HG02840 (cell line): ENCODE data around the gene CCDC195.

Experiments used
- ATAC-seq: cut with Tn5 transposase; IDR thresholded peaks from one replicate; pipeline ENCODE4 v1.9.1; 2021; ENCODE audit warnings: mild to moderate bottlenecking, moderate library complexity, moderate number of reproducible peaks; ENCODE audit not compliant: unreplicated experiment, low FRiP score

CCDC195 gene, protein sequence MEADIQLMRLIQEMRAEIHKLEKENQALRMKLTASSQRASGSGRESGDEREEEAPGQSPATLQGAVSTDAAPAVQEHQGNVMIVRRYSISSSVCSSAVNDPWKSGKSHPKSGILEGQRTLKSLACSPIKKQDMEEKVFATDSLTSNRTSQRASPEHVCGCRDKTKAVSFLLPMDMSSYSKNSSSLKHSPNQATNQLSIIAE

DNA sequence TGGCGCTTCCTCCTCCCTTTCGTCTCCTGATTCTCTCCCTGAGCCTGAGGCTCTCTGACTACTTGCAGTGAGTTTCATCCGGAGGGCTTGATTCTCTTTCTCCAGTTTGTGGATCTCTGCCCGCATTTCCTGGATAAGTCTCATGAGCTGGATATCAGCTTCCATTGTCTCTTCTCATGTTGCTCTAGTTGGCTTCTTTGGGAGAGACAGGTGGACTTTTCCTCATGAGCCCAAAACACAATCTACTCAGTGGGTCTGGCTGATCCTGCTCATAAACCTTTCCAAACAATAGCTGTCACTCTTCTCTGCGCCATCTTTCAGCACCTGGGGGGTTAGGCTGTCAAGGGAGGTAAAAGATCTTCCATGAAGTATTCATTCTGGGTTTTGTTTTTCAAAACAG is at the start of gene CCDC195:
Gene CCDC195, minus strand, starts transcription at position 165 of the 400 bp plus-strand sequence. Its CDS starts 0 bp downstream, at position 165.
- ATAC-seq: no peak

DNA sequence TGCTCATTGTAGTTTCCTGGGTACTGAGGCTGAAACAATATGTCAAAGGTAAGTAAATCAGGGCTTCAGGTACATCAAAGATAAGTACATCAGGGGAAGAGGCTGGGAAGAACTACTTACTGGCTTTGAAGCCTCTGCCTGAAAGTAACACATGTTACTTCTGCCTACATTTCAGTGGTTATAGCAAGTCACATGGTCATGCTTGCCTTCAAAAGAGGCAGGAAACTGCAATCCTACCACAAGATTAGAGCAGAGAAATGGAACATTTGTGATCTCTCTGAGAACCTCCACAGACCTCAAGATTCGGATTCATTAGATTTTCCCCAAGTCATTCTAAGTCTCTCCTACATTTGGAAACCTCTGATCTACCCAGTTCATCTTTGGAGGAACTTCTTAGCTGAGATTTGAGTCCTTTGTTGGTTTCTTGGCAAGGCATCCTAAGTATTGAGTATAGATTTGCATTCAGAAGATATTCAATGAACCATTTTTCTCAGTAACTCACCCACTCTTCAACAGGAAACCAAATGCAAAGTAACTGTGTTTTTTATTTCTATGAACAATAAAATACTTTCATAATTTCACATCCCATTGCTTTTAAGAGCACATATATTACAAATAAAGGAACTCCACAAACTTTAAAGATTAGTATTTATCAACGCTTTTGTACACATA is 48.5 kb upstream of the CCDC195 start:
- ATAC-seq: no peak

DNA sequence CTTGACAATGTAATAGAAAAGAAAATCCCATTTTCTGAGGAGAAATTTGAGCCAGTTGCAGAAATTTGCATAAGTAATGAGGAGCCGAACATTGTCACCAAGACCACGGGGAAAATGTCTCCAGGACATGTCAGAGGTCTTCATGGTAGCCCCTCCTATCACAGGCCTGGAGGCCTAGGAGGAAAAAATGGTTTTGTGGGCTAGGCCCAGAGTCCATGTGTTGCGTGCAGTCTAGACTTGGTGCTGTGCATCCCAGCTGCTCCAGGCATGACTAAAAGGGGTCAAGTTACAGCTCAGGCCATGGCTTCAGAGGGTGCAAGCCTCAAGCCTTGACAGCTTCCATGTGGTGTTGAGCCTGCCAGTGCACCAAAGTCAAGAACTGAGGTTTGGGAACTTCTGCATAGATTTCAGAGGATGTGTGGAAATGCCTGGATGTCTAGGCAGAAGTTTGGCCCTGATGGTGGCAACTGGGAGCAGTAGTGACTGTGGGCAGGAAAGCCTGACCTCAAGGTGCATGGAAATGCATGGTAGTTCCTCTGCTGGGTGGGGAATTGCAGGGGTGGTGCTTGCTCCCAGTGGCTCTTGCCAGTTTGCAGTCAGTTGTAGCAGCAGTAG is 41.9 kb upstream of the CCDC195 start:
- ATAC-seq: no peak

DNA sequence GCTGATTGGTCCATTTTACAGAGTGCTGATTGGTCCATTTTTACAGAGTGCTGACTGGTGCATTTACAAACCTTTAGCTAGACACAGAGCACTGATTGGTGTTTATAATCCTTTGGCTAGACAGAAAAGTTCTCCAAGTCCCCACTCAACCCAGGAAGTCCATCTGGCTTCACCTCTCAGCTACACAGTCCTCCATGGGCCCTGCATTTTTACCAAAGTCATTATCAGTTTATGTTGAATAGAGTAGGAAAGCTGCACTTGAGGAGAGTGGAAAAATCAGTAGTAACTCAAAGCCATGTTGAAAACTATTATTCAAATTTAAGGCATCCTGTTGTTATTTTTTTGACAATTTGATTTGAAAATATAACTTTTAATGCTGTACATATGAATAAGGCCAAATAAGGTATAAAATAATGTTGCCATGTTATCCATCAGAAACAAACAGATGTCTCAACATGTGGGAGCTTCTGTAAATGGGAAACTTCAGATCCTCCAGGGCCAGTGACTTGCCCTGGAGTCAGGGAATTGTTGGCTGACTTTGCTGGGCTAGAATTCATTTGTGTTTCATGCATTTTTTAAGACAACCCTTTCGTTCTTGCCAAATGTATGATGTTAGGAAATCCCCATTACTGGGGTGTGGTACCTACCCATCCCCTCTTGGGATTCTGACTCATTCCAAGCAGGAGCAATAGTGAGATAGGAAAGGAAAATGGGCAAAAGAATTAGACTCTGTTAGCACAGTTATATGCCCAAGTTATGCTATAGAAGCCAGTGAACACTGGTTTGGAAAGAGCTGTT is 37.8 kb upstream of the CCDC195 start:
- ATAC-seq: no peak

DNA sequence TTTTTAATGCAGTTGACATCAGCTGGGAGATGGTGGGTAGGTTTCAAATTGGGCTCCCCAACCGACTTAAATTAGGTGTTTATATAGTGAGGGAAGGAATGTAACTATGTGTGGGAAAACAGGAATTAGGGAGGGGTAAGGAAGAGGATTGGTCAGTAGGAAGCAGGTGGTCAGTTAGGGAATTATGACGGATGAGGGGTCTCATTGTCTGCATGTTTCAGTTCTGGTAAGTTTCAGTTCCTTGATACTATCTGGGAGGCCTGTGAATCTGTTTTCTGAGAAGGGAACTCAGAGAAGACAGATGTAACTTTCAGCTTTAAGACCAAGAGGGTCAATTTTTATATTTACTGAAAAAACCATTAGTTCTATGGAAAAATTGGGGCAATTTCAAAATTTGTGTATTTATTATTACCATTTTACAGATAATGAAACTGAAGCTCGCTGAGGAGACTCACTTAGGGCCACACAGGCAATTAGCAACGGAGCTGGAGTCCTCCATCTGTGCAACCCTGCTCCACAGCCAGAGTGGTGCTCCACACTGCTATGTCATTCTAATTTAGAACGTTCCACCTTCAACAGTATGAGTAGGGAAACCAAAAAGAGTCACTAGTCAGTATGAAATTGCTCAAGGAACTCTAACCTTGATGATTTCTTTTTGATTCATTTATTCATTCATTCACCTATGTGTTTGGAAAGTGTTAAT is 36.0 kb upstream of the CCDC195 start:
- ATAC-seq: no peak

DNA sequence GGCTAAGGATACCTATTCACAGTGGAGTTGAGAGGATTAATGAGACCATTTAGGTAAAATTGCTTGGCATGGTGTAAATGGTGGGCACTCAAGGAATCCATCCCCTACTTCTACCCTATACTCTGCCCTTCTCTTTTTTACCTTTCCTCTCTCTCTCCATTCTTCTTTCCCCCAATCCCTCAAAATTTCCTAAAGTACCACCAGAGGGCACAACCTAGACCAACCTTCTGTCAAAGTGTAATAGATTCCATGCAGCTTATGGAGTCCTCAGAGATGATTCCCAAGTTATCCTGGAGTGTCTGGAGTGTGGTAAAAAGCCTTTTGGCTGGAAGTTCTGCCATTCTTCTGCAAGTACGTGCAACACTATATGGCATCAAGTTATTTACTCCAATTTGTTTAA is 33.0 kb upstream of the CCDC195 start:
- no peak for ATAC-seq

DNA sequence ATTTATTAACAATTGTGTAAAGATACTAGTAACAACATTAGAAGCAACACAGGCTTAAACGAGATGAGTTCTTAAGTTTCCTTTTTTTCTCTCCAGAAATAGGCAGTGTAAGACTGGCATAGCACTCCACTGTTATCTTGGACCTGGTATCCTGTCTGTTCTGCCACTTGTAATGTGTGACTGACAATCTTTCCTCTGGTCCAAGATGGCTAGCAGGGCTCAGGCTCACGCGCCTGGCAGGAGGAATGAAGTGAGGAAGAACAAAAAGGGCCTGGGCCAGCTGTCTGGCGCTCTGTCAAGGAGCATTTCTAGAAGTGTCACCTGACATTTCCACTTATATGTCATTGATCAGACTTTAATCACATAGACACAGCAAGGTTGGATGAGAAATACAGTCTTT is 31.6 kb upstream of the CCDC195 start:
- no peak for ATAC-seq

DNA sequence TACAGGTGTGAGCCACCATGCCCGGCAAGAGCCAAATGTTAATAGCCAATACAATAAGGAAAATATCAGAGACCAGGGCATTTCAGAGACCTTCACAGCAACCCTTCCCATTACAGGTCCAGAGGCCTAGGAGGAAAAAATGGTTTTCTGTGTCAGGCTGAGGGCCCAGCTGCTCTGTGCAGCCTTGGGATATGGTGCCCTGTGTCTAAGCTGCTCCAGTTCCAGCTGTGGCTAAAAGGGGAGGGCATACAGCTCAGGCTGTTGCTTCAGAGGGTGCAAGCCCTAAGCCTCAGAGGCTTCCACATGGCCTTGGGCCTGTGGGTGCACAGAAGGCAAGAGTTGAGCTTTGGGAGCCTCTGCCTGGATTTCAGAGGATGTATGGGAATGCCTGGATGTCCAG is 20.1 kb upstream of the CCDC195 start:
- ATAC-seq: no peak

DNA sequence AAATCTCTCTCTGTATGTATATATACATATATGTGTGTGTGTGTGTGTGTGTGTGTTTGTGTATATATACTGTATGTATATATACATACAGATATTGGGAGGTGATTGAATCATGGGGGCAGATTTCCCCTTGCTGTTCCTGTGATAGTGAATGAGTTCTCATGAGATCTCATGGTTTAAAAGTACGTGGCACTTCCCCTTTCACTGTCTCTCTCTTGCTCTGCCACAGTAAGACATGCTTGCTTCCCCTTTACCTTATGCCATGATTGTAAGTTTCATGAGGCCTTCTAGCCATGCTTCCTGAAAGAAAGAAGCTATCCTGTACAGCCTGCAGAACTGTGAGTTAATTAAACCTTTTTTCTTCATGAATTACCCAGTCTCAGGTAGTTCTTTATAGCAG is 18.8 kb upstream of the CCDC195 start:
- no peak for ATAC-seq

DNA sequence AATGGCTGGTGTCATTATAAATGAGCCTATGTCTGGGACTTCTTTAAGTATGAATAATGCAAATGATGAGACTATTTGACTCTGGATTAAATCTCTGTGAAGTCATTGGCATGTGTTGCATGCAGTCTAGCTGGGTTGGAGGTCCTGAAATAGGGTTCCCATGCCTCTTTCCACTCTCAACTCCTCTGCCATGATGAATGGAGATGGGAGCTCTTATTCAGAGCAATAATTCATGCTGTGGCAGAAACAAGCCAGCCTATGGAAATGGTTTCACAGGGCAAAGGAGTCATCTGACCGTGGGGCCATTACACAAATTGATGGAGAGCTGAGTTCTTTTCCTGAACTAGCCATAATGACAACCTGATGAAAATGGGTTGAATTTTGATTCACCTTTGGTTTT is 15.5 kb upstream of the CCDC195 start:
- no peak for ATAC-seq

DNA sequence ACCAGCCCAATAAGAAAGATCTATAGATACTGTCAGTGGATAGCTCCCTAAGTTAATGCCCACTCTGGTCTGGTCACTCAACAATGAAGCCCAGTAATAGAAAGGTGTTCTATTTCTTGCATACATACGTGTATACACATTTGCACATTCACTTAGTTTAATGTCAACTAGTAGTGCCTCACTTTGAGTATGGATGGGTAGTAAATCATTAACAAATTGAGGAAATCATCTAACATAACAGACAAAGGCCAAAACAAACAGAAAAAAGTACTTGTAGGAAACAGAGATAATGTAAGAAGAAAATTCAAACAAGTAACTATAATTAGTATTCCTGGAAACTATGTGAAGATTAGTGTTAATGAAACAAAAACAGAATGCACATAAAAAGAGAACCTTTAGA is 13.3 kb upstream of the CCDC195 start:
- no peak for ATAC-seq

DNA sequence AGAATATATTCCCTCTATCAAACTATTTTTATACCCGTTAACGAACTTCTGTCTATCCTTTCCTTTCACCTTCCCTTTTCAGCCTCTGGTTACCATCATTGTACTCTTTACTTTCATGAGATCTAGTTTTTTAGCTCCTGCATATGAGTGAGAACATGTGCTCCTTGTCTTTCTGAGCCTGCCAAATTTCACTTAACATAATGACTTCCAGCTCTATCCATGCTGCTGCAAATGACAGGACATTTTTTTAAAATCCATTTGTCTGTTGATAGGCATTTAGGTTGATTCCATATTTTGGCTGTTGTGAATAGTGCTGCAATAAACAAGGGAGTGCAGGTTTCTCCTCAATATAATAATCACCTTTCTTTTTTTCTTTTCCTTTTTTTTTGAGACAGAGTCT is 8.2 kb upstream of the CCDC195 start:
- no peak for ATAC-seq

DNA sequence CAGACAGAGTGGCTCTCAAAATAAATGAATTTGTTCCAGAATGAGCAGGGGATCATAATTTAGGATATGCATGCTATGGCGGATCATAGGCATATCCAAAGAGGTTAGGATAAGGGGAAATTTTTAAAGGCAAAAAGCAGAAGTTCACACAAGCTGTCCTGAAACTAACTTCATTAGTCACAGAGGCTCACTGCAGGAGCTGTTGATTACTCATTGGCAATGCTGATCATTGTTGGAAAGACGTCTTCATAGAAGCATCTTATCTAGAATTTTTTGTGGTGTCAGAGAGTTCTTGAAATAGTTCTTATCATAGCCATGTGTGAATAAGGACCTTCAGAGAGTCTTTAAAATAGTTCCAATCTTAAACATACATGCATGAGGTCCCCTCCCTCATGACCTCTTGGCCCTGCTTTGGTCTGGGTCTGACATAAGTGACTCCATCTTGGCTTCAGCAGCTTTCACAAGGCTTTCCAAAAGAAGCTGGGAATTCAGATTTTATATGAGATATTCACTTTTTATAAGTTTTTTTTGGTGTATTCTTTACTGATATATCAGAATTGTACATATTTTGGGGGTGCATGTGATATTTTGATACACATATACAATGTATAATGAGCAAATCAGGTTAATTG is 7.5 kb upstream of the CCDC195 start:
- ATAC-seq: no peak

DNA sequence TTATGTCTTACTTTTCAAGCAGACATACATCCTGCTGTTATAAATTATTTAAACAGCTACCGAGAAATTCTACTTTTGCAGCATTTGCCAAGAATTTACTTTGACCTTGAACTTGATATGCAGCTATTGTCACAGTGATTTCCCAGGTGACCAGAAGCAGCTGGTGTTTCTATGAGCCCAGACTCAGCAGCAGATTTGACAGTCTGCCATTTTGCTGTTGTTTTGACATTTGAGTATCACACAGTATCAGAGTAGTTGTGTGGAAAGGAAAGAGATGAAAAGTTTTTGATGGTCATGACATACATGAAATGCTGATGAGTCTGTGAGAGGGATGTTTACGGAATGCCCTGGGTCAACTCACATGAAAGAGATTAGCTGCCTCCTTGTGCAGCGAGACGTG is 6.6 kb upstream of the CCDC195 start:
- ATAC-seq: no peak

DNA sequence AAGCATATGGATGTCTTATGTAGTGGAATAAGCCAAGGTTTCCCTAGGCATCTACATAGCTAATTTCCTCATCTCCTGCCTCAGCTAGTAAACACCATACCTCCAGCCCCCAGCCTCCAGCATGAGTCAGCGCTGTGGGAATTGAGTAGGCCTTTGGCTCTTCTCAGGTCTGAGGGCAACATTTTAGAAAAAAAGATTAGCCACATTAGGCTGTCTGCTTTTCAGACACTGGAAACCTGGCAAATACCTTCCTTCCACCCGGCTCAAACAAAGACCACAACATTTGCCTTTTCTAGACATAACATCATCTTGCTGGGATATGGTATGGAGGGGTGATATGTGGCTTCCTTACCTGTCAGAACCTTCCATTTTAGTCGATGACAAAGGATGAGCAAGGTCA is 6.1 kb upstream of the CCDC195 start:
- ATAC-seq: no peak

DNA sequence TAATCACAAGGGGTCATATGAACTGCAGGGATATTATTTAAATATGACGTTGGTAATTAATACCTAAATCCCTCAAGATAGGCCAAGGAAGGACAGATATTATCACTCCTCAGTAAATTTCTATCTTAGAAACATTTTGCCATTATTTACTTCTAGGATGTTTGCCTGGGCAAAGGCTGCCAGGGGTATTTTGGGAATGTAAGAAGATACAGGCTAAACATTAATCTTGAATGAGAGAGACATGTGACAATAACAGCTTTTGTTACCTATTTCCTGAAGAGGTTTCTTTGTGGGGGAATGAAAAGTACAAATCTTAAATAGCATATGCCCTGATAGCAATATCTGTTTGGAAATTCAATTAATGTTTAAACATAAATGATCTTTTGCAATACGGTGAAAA is 756 bp upstream of the CCDC195 start:
- no peak for ATAC-seq

DNA sequence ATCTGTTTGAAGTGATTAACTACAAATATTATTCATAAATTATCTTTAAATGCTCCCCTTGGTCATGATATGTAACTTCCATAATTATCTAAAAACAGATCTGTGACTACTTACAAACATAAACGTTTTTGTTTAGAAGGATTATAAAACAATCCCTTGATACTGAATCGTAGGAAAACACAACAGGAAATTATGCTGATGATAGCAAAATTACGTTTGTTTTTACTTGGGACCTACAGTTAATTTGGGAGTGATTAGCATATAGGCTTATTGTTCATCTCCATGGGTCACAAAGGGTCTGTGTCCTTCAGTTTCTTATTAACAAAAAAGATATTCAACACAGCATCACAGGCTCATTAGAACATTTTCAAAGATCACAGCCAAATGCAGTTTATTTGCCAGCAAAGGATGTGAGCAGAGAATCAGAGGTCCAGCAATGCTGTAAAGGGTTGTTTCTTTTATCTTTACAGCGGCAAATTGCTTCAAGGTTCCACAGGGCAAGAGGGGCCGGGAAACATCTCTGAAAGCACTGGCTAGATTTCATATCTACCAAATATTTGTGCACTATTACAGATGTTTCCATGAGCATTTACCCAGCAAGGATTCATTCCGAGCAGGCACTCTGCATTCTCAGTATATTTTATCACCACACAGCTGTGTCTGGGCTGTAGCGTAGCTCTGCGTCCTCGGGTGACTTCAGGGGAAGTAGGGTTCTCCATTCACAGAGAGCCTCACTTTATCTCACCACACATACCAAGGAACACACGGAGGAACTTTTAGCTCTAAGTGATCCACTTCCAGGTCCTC is 4.1 kb downstream of the CCDC195 start:
- ATAC-seq: no peak

DNA sequence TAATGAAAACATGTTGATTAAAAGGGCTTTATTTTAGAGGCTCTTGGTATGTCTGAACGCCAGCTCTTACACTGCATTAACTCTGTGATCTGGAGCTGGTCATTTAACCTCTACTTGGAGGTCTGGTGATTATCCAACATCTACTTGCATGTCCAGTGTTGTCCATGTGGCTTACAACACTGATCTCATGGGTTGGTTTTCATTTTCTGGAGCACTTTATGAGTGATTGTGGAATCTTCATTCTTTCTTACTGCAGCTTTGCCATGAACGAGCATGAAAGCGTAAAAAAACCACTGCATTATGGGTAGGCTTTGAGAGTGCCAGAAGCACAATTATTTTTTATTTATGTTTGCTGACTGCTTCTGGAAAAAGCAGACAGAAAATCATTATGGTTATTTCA is 4.8 kb downstream of the CCDC195 start:
- ATAC-seq: no peak

DNA sequence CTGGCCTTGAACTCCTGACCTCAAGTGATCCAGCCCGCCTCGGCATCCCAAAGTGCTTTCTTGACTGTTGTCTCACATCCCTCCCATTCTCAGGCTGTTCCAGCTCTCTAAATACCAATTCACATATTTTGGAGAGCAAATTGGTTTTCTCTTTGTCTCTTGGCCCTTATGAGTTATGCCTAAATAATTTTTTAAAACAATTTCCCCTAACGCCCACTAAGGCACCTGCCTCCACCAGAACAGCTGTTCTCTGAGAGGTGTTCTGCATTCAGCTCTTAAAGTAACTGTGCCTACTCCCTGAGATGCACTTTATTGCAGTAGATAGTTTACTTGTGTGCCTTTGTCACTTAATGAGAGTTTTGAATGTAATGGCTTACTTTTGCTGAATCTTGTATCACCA is 6.9 kb downstream of the CCDC195 start:
- ATAC-seq: no peak
